ENCODE results near the gene CCDC106. TPM values are rescaled to one million over a fixed set of nuclear protein-coding genes. Genes with fewer than 3 reads are reported as not detected.

The CCDC106 gene
- total RNA-seq, 1 donor: 8.5 TPM

Other genes starting within 250 kb of the CCDC106 start
- 22.6 and 65.4 TPM in 2 replicates for gene UBE2S, start 240.4 kb upstream of the CCDC106 start, total RNA-seq (ENCODE audit: low replicate concordance)
- gene SHISA7, start 204.9 kb upstream of the CCDC106 start, total RNA-seq (ENCODE audit: low replicate concordance): not detected in 2 replicates
- 24.4 and 41.3 TPM in 2 replicates for gene ISOC2, start 186.6 kb upstream of the CCDC106 start, total RNA-seq (ENCODE audit: low replicate concordance)
- not detected in 2 replicates for gene C19orf85, start 183.5 kb upstream of the CCDC106 start, total RNA-seq (ENCODE audit: low replicate concordance)
- gene ZNF628, start 171.6 kb upstream of the CCDC106 start, total RNA-seq (ENCODE audit: low replicate concordance): 0.33 and 3.8 TPM in 2 replicates
- 8.3 and 17.5 TPM in 2 replicates for gene NAT14, start 163.0 kb upstream of the CCDC106 start, total RNA-seq (ENCODE audit: low replicate concordance)
- 10.7 and 18.7 TPM in 2 replicates for gene SSC5D, start 159.8 kb upstream of the CCDC106 start, total RNA-seq (ENCODE audit: low replicate concordance)
- not detected in 2 replicates for gene SBK2, start 111.1 kb upstream of the CCDC106 start, total RNA-seq (ENCODE audit: low replicate concordance)
- gene SBK3, start 102.7 kb upstream of the CCDC106 start, total RNA-seq (ENCODE audit: low replicate concordance): 0.25 TPM in 1 of 2 replicates, not detected in the other
- 4.4 and 7.9 TPM in 2 replicates for gene ZNF579, start 67.4 kb upstream of the CCDC106 start, total RNA-seq (ENCODE audit: low replicate concordance)
- gene FIZ1, start 48.7 kb upstream of the CCDC106 start, total RNA-seq (ENCODE audit: low replicate concordance): 3.5 and 4.7 TPM in 2 replicates
- 1.7 and 10.8 TPM in 2 replicates for gene ZNF524, start 47.9 kb upstream of the CCDC106 start, total RNA-seq (ENCODE audit: low replicate concordance)
- 0.08 and 1.5 TPM in 2 replicates for gene ZNF865, start 42.6 kb upstream of the CCDC106 start, total RNA-seq (ENCODE audit: low replicate concordance)
- 2.8 and 4.8 TPM in 2 replicates for gene ZNF784, start 23.6 kb upstream of the CCDC106 start, total RNA-seq (ENCODE audit: low replicate concordance)
- 6.3 and 10.0 TPM in 2 replicates for gene ZNF580, start 7.2 kb upstream of the CCDC106 start, total RNA-seq (ENCODE audit: low replicate concordance)
- 13.9 and 41.5 TPM in 2 replicates for gene ZNF581, start 4.6 kb upstream of the CCDC106 start, total RNA-seq (ENCODE audit: low replicate concordance)
- 69.5 and 71.4 TPM in 2 replicates for gene U2AF2, start 6.8 kb downstream of the CCDC106 start, total RNA-seq (ENCODE audit: low replicate concordance)
- gene EPN1, start 27.0 kb downstream of the CCDC106 start, total RNA-seq (ENCODE audit: low replicate concordance): 60.6 and 73.8 TPM in 2 replicates
- gene NLRP9, start 90.2 kb downstream of the CCDC106 start, total RNA-seq (ENCODE audit: low replicate concordance): not detected in 2 replicates
- not detected in 2 replicates for gene RFPL4A, start 110.9 kb downstream of the CCDC106 start, total RNA-seq (ENCODE audit: low replicate concordance)
- gene RFPL4AL1, start 120.9 kb downstream of the CCDC106 start, total RNA-seq (ENCODE audit: low replicate concordance): not detected in 2 replicates
- not detected in 2 replicates for gene NLRP11, start 183.8 kb downstream of the CCDC106 start, total RNA-seq (ENCODE audit: low replicate concordance)
- not detected in 2 replicates for gene NLRP4, start 188.3 kb downstream of the CCDC106 start, total RNA-seq (ENCODE audit: low replicate concordance)

All from fibroblast of the aortic adventitia (primary cell).